Activated CD4-positive, alpha-beta T cell treated with anti-CD3 and anti-CD28 coated beads, Interleukin-2, amount 50 U/mL, for 4 hours (primary cell): ENCODE results near the gene JKAMP.
"Not testable (repeated sequence)": the region's sequence is repeated elsewhere in the genome, so short reads cannot be mapped to it uniquely, and the experiment has no call there.

Experiments
- DNase-seq, 2 experiments: peaks; one replicate each; pipeline ENCODE4 v3.0.0-alpha.2; 2020

Gene JKAMP

GRCh38 chr14:59483819-59484638 lies at the start of gene JKAMP, which contains the start of gene L3HYPDH:
Gene JKAMP, plus strand, starts transcription at chr14:59484517. Its CDS starts 73 bp downstream, at chr14:59484590.
Gene L3HYPDH, minus strand, starts transcription at chr14:59484408. Its CDS starts 92 bp downstream, at chr14:59484316.
- peak; percentile 99 for DNase-seq

- DNase-seq: no peak
Measured at GRCh38 chr14:59435101-59435500, 49.2 kb upstream of the JKAMP start.

GRCh38 chr14:59435987-59436386 lies 48.3 kb upstream of the JKAMP start:
- DNase-seq: no peak

GRCh38 chr14:59438195-59438647 lies 46.1 kb upstream of the JKAMP start:
- DNase-seq: no peak

- DNase-seq: no peak
Measured at GRCh38 chr14:59439256-59439965, 44.9 kb upstream of the JKAMP start.

GRCh38 chr14:59448673-59449072 lies 35.6 kb upstream of the JKAMP start:
- not testable (repeated sequence) for DNase-seq

GRCh38 chr14:59450716-59451115 lies 33.6 kb upstream of the JKAMP start:
- DNase-seq: no peak

- no peak for DNase-seq
Measured at GRCh38 chr14:59451849-59452248, 32.5 kb upstream of the JKAMP start.

GRCh38 chr14:59454139-59454538 lies 30.2 kb upstream of the JKAMP start:
- DNase-seq: no peak

- DNase-seq: no peak
Measured at GRCh38 chr14:59455411-59455810, 28.9 kb upstream of the JKAMP start.

GRCh38 chr14:59458486-59458885 lies 25.8 kb upstream of the JKAMP start:
- DNase-seq: no peak

GRCh38 chr14:59460378-59460777 lies 23.9 kb upstream of the JKAMP start:
- no peak for DNase-seq

- DNase-seq: no peak
Measured at GRCh38 chr14:59461891-59462290, 22.4 kb upstream of the JKAMP start.

GRCh38 chr14:59463787-59464485 lies 20.4 kb upstream of the JKAMP start:
- peak in 1 of 2 experiments; percentile 18 for DNase-seq

- DNase-seq: peak; percentile 32 to 41
Measured at GRCh38 chr14:59464486-59465315, 19.6 kb upstream of the JKAMP start.

GRCh38 chr14:59465316-59466135 lies 18.8 kb upstream of the JKAMP start, which contains the start of gene GPR135:
Gene GPR135, minus strand, starts transcription at chr14:59465380. Its CDS starts 154 bp downstream, at chr14:59465226.
- peak; percentile 13 to 15 for DNase-seq

GRCh38 chr14:59474172-59474571 lies 10.1 kb upstream of the JKAMP start:
- DNase-seq: no peak

GRCh38 chr14:59475709-59476108 lies 8.6 kb upstream of the JKAMP start:
- no peak for DNase-seq

GRCh38 chr14:59478540-59478939 lies 5.8 kb upstream of the JKAMP start:
- no peak for DNase-seq

GRCh38 chr14:59480166-59480565 lies 4.2 kb upstream of the JKAMP start:
- no peak for DNase-seq

- DNase-seq: no peak
Measured at GRCh38 chr14:59481407-59481806, 2.9 kb upstream of the JKAMP start.
